GM12801 (cell line): ENCODE results near the gene B4GALNT4.

Experiments used
- TF ChIP-seq, protein P1 (sequence below): IDR thresholded peaks from one replicate; pipeline ENCODE4 v1.5.1; 2011; ENCODE audit warnings: control low read depth; ENCODE audit not compliant: insufficient read length; ENCODE audit errors: extremely low read depth

The B4GALNT4 gene

DNA sequence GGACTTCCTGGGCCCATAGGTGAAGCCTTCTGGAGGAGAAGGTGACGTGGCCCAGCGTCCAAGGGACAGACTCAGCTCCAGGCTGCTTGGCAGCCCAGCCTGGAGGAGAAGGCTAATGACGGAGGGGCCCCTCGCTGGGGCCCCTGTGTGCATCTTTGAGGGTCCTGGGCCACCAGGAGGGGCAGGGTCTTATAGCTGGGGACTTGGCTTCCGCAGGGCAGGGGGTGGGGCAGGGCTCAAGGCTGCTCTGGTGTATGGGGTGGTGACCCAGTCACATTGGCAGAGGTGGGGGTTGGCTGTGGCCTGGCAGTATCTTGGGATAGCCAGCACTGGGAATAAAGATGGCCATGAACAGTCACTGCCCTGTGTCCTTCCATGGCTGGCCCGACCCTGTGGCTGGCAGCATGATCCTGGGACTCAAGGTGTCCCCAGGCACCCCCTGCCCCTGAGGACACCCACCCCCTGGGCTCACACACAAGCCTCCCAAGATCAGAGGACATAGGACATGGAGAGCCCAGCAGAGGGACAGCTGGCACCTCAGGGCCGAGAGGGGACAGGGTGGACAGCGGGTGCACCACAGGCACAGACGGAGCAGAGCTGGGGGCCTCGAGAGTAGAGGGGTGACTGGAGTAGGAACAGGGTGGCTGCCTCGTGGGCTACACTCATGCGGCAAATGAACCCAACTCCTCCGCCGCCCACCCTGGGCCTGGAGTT is 35.4 kb downstream of the B4GALNT4 start:
- TF ChIP-seq, protein P1, sequence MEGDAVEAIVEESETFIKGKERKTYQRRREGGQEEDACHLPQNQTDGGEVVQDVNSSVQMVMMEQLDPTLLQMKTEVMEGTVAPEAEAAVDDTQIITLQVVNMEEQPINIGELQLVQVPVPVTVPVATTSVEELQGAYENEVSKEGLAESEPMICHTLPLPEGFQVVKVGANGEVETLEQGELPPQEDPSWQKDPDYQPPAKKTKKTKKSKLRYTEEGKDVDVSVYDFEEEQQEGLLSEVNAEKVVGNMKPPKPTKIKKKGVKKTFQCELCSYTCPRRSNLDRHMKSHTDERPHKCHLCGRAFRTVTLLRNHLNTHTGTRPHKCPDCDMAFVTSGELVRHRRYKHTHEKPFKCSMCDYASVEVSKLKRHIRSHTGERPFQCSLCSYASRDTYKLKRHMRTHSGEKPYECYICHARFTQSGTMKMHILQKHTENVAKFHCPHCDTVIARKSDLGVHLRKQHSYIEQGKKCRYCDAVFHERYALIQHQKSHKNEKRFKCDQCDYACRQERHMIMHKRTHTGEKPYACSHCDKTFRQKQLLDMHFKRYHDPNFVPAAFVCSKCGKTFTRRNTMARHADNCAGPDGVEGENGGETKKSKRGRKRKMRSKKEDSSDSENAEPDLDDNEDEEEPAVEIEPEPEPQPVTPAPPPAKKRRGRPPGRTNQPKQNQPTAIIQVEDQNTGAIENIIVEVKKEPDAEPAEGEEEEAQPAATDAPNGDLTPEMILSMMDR, result no peak

DNA sequence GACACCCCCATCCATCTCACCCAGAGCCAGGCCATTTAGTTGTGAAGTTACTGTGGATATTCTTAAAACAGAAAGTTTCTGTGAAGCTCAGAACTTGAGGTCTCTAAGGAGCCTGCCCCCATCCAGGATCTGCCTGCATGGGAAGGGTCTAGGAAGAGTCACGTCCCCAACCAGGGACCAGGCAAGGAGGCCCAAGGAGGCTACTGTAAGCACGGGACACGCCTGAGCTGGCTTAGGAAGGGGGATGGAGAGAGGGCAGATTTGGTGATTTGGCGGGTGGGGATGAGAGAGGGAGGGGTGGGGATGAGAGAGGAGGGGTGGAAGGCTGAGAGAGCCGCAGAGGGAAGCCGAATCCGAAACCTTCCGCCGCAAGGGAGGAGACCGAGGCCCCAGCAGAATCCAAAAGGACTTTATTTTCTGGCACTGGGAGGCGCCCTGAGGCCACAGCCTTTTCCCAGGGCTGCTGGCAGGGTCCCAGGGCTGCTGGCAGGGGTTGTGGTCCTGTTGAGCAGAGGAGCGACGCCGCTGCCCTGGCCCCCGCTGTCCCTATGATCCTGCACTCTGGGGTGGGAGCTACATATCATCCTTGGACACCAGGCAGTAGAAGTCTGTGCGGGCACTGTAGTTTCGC is 36.1 kb downstream of the B4GALNT4 start:
- TF ChIP-seq, protein P1, result no peak

DNA sequence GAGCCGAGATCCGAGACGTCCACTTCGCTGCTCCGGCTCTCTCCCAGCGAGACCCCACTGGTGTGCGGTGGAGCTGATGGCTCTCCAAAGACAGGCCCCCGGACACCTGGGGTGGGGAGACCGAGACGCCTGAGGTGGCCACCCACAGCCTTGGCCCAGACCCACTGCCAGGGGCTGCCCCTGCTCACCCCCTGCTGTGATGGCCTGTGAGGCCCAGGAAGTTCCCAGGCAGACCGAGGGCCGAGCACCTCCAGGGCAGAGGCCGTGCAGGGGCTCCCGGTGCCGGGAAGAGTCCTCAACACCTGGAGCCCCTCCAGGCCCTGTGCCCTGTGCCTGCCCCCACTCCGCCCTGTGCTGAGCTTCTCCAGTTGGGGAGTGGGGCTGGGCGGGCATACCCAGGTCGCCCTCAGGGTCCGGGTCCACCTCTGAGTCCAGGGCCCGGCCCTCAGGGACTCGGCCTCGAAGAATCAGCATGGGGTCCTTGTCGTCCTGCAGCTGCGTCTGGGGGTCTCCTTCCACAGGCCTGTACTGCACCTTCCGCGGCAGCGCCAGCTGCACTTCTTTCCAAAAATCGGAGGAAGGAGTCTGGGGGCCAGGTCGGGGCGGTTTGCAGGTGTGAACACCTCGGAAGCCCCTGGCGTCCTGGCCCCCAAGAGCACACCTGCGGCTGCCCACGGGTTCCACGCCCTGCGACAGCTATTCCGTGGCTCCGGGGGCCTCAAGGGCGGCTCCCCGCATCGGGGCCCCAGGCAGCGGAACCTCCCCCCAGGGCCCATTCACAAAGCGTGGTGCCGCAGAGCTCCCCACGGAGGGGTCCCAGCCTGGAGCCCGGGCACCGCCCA is 36.9 kb downstream of the B4GALNT4 start:
- TF ChIP-seq, protein P1, result no peak

DNA sequence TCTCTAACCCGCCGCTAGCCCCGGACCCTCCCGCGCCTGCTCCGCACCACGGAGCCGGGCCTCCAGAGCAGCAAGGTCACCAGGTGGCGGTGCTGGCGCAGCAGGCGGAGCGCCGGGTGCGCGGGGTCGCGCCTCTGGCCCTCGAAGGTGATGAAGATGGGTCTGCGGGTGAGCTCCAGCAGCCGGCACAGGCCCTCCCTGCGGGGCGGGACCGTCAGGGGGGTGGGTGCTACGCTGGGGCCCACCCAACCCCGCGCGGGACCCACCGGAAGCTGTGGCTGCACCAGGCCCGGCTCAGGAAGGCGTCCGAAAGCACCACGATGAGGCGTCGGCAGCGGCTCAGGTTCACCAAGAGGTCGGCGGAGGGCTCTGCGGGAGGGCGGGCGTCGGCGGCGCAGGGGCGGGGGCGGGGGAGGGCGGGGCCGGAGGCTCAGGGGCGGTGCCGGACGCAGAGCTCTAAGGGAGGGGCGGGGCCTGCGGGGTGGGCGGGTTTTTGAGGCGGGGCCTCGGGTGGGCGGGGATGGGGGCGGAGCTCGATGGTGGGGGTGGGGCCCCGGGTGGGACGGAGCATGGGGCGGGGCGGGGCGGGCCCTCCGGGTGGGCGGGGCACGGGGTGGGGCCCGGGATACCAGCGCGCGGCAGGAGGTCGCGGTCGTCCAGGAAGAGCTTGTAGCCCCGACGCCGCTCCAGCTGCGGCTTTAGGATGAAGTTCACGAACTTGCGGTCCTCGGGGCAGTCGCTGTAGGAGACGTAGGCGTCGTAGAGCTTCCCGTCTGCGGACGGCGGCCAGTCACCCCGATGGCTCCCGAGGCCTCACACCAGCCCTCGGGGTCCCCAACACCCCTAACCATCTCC is 37.7 kb downstream of the B4GALNT4 start:
- TF ChIP-seq, protein P1, result no peak

DNA sequence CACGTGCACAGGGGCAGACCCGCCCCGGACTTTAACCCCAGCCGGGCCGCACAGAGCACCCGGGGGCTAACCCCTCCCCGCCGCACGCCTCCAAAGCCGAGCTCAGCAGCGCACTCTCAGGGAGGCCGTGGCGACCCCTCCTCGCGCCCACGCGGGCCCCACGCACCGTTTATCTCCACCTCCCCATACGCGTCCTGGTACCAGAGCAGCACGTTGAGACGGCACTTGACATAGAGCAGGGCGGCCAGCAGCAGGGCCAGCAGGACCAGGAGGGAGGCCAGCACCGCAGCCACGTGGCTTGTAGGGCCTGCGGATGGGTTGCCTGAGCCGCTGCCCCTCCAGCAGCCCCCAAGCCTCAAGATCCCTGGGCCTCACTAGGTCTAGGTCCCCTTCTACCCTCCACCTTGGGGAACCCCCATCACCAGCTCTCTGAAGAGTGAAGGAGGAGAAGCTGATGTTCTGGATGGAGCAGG is 38.4 kb downstream of the B4GALNT4 start:
- TF ChIP-seq, protein P1, result no peak

DNA sequence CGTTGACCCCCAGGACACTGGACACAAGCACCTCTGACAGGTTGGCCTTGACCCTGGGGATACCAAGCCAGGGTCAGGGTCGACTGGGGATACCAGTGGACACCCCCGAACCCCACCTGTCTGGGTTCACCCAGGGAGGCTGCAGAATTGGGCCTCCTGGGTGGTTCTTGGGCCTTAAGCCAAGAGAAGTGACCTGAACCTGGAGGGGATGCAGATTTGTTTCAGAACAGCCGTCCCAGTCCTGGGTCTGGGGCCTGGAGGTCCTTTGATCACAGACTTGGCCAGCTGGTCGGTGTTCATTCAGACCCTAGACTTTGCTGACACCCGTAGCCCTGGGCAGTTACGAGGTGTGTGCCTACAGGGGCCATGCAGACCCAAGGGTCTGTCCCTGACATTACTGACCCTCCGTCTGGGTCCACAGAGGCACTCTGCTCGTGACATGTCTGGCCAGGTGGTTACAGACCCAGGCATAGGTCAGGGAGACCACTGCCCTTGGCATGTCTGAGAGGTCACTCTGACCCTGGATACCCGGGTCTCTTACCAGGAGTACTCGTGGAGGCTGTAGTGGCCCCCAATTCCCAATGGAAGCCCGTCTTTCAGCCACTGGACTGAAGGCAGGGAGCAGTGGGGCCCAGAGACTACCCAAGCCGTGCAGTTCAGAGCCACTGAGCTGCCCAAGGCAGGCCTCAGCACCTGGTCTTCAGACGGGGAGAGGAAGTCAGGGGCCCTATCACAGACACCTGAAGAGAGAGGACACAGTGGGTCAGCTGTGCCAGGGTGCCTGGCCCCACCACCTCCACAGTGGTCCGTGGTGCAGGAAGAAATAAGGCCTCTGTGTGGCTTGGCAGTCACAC is 39.1 kb downstream of the B4GALNT4 start:
- TF ChIP-seq, protein P1, result no peak
